H1 (cell line): ENCODE measurements around the gene DPP4. TPM values are rescaled to one million over a fixed set of nuclear protein-coding genes. Genes with fewer than 3 reads are reported as not detected.

ENCODE experiments used
- KDM1A ChIP-seq: fragments of 200-600, 300-600 bp; sonication (generic); IDR thresholded peaks from 2 replicates; pipeline ENCODE4 v1.7.1; 2016; ENCODE audit warnings: mild to moderate bottlenecking, low read length, borderline replicate concordance
- TEAD4 ChIP-seq: IDR thresholded peaks from 2 replicates; pipeline ENCODE4 v1.6.1; 2012; ENCODE audit warnings: low read depth, low read length, inconsistent platforms, mixed read lengths
- YY1 ChIP-seq: IDR thresholded peaks from 2 replicates; pipeline ENCODE4 v1.6.1; 2011; ENCODE audit warnings: low read depth, mild to moderate bottlenecking, low read length
- polyA plus RNA-seq, 7 experiments: library from polyadenylated mRNA; depleted of rRNA in 3 of 7; stranded (reverse) in 5 of 7; unstranded in 2 of 7; fragments of >200 nt in 5 of 7; fragments of 200-250 nt in 2 of 7; gene quantifications; 1 replicate in 5 of 7; 2 replicates in 1 of 7; 4 replicates in 1 of 7; pipeline versions ENCODE4 v1.2.1 to v1.2.3, GENCODE V29; 2011 to 2013; ENCODE audit warnings: missing spikeins in 2 of 7, mixed read lengths in 2 of 7
- total RNA-seq: library from RNA; stranded (reverse); fragmentation: NEBNext Ultra II Directional; extraction: Animal tissue kit (Norgen Biotek cat#: 25700); gene quantifications from 2 replicates; pipeline ENCODE4 v1.2.1, GENCODE V29; 2021

Gene DPP4
- total and polyA plus RNA-seq, 2 of the 8 experiments (the other 6 are each of a cell fraction or from before 2014, with no cell fraction given), result 1.3 to 3.1 TPM

DNA sequence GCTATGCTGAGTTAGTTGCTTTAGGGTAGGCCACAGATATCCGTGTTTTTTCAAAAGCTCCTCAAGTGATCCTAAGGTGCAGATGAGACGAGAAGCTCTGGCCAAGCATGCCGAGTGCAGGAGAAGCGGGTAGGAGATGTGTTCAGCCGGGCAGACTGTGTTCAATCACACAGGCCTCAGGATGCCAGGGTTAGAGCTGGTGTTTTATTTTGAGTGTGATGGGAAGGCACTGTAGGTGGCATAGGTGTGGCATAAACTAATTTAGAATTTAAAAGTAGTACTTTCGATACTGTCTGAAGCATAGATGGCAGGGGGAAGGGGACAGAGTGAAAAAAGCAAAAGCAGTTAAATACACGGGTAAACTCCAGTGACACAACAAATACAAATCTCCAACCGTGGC is 30.9 kb downstream of the DPP4 start (continued):
- TF ChIP-seq TEAD4 (no peak), KDM1A (no peak), YY1 (no peak)
